HL-60/S4 (cell line): ENCODE data around the gene PBX3.

Source experiments
- in situ Hi-C: fragments of 300-500 bp; cut with MboI; formaldehyde crosslinking; loops from 2 replicates; pipeline ENCODE4 v1.14.3; 2022; ENCODE audit warnings: low sequenced_read_pairs

Gene PBX3

DNA sequence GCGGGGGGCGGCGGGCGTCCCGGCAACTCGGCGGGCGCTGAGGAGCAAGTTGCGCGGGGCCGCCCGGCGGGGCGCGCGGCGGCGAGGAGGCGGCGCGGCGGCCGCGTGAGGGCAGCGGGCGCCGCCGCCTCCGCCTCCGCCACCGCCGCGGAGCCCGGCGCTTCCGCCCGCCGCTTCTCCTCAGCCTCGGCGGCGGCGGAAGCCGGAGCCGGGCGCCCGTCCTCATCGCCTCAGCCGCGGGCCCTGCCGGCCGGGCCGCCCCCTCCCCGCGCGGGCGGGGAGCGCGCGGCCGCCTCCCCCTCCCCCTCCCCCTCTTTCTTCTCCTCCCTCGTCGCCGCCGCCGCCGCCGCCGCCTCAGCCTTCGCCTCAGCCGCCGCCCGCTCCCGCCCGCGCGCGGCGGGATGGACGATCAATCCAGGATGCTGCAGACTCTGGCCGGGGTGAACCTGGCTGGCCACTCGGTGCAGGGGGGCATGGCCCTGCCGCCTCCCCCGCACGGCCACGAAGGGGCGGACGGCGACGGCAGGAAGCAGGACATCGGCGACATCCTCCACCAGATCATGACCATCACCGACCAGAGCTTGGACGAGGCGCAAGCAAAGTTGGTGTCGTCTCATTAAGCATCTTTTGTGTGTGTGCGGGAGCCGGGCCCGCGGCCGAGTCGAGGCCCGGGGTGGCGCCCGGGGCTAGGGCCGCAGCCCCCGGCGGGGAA is at the start of gene PBX3:
PBX3 (plus strand) TSS at position 321 of the 712 bp plus-strand sequence.
- in situ Hi-C loops, result no loop called here

DNA sequence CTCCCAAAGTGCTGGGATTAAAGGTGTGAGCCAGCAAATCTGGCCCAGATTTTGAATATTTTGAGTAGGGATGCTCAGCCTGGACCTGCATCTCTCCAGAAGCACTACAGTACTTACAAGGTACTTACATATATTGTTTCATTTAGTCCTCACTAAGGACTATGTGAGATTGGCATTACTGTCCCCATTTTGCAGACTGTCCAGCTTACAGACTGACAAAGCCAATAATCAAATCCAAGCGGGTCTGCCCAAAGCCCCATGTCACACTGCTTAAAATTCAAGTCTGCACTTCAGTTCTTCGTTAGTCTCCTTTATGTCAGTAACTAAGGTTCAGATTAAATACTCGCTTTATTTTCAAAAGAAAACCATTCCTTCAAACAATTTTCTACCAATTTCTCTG is 47.3 kb upstream of the PBX3 start:
- in situ Hi-C loops, result no loop called here

DNA sequence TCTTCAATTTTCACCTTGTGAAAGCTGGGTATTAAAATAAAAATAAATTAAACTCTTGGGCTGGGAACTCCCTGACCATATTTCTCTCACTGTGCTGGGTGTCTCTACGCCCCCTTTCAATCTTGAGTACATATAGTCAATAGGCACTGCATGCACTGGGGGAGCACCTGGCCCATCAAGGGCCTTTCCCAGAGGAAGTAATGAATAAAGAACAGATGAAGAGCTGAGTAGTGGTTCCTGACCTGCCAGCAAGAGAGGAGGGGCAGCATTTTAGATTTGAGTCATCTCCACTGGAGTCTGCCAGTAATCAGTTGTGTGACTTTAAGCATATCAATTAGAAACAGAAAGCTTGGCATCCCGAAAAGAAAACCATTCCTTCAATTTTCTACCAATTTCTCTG is 46.4 kb upstream of the PBX3 start:
- in situ Hi-C loops, result no loop called here

DNA sequence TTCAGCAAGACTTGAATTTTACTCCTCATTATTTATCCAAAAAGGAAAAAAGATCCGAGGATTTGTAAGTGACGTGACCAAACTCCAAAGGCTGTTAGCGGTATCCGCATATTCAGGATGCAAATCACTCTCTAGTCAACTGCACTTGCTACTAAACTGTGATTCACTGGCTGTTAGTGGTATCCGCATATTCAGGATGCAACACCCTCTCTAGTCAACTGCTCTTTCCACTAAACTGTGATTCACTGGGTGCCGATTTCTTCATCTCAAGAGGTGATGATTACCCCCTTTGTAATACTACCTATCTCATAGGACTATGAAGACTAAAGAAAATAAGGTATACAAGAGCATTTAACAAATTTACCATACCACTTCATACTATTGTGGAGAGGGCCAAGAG is 45.8 kb upstream of the PBX3 start:
- in situ Hi-C loops, result no loop called here

DNA sequence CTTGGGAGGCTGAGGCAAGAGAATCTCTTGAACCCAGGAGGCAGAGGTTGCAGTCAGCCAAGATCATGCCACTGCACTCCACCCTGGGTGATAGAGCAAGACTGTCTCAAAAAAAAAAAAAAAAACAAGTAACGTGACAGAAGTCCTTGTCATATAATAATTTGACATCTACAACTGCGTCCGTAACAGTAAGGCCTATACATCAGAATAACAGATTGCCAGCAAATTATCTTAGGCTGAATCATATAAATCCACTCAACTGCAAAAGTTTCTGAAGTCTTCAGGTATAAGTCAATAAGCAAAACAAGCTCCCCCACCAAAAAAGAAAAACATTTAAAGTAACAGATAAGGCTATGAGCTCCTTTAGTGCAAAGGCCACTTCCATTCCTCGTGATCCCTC is 43.5 kb upstream of the PBX3 start:
- in situ Hi-C loops, result no loop called here

DNA sequence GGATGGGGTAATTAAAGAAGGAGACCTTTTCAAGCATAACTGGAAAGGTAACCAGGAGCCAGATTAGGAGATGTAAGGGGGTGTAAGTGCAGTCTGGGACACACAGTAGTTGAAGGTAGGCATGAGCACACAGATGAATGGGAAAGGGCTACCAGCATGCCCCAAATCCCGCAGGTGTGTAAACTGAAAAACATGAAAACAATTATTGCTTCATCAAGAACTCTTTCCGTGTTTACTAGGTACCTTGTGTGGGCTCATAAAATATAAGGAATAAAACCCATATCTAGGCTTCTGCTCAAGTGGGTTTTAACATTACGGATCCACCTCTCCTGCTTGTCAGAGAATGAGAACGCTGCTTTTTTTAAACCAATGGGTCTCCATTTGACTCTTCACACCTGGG is 41.3 kb upstream of the PBX3 start:
- in situ Hi-C loops, result no loop called here

DNA sequence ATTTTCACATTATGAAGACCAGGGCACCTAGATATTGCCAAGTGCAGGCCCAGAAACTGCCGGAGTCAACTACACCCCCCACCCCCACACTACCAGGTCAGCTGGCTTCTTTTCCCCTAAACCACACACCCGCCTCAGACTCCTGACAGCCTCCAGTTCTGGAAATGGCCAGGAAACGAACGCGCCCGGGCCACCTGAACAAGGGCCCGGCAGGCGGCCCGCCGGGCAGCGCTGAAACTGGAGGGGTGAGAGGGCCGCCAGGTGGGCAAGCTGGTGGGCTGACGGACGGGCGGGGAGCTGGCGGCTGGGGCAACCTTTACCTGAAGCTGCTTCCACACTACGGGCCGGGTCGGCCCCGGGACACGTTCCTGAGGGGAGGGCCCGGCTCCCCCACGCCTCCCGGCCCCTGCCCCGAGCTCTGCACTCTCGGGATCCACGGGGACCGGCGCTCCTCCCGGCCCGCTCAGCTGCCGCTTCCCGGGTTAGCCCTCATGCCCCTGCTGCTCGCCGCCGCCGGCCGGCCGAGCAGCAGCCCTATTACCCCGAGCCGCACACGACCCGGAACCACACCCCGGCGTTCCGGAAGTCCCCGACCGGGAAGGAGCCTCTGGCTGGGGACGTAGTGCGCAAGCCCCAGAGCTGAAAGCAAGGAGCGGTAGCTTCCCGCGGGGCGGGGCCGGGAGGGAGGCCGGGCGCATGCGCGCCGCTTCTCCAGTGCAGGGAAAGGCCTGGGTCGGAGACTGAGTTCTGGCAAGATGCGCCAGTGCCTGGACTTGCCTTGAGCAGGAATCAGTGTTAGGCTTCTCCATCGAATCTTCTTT is 40.3 kb upstream of the PBX3 start, which contains the start of gene MAPKAP1:
MAPKAP1 (minus strand) TSS at position 558 of the 821 bp plus-strand sequence. CDS start 34,634 bp downstream, outside the sequence.
- in situ Hi-C loops, result no loop called here

DNA sequence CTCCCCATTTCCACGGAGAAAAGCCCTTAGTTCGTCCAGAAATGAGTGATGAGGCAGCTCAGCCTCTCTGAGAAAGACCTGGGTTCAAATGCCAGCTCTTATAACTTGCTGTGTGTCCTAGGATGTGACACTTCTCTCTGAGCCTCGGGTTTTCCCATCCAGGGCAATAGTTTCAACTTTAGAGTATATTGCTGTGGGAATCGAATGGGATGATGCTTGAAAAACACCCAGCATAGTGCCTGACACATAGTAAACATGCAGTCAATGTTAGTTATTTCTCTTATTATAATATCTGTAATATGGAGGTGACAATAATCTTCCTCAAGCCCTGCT is 39.7 kb upstream of the PBX3 start:
- in situ Hi-C loops, result no loop called here

DNA sequence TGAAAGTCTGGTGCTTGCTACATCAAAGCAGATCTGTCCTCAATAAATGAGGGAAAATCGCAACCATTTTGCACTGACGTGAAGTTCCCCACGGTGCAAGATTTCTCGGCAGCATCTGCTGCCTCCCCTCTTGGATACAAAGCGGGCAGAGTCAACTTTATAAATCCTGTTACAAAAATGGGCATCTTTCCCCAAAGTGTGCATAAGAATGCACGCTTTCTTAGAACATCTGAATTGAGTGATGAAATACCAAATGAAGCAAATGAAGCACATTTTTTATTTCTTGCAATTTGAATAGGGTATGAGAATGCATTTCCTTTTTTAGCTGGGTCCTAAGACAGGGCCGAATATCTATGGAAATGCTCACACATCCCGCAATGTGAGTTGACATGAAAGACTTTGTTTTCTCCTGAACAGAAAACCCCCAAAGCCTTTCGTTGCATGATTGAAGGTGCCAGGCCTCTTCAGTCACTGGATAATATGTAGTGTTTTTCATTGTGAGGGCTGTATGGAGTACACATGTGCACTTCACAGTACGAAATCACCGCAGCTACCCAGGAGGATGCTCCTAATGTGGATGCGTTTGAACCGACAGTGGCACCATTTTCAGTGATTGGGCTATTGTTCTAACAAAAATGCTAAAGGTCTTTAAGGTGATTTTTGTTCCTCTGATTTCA is 20.6 kb upstream of the PBX3 start:
- in situ Hi-C loops, result no loop called here

DNA sequence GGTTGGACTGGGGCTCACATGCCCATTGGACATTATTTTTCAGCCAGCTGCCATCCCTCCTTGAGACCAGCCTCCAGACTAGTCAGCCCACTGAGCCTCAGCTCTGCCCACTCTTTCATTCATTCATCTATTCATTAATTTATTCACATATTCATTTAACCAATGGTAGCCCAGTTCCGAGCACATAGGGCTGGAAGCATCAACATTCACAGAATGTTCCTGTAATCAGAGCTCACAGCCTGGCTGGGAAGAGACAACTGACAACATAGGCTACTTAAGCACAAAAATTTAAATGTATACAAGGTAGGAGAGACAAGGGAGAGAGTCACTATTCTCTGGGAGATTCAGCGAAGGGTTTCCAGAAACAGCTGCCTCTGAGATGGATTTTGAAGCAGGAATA is 17.0 kb upstream of the PBX3 start:
- in situ Hi-C loops, result no loop called here

DNA sequence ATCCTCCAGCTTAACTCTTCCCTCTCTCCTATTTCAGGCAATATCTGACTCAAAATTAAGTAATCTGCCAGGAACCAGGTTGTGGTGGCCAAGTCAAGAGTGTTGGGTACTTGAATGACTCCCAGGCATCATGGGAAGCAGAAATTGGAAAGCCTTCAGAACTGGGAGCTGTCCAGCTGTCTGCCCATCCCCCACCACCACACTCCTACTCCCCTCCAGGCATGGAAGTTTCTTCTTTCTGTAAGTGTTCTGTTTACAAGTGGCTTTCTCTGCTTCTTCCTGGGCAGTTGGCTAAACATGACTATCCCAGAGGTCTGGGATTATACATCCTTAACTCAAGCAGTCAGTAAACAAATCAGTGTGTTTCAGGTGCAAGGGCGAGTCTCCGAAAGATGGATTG is 14.6 kb upstream of the PBX3 start:
- in situ Hi-C loops, result no loop called here

DNA sequence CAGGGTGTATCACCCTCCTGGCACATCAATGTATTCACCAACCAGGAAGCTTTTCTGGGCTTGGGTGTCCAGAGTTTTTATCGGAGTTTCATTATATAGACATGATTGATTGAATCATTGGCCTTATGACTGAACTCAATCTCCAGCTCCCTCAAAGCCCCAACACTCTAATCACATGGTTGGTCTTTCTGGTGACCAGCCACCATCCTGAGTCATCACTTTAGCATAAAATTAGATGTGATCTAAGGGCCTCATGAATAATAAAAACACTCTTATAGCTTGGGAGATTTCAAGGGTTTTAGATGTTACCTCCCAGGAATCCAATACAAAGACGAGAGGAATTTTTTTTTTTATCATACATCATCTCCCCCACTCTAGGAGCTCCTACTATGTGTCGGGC is 7.7 kb upstream of the PBX3 start:
- in situ Hi-C loops, result no loop called here

DNA sequence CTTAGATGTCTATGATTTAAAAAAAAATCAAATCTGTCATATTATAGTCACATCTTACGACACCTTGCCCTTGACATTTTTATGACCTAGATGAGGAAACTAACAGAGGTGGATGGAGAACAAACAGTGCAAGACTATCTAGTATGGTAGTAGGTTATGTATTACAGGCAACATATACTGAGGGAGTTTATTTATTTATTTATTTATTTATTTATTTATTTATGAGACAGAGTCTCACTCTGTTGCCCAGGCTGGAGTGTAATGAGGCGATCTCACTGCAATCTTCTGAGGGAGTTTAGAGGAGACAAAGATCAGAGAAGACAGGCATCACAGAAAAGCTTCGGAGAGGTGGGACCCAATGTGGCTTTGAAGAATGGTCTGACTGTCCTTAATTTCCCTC is 4.5 kb upstream of the PBX3 start:
- in situ Hi-C loops, result no loop called here

DNA sequence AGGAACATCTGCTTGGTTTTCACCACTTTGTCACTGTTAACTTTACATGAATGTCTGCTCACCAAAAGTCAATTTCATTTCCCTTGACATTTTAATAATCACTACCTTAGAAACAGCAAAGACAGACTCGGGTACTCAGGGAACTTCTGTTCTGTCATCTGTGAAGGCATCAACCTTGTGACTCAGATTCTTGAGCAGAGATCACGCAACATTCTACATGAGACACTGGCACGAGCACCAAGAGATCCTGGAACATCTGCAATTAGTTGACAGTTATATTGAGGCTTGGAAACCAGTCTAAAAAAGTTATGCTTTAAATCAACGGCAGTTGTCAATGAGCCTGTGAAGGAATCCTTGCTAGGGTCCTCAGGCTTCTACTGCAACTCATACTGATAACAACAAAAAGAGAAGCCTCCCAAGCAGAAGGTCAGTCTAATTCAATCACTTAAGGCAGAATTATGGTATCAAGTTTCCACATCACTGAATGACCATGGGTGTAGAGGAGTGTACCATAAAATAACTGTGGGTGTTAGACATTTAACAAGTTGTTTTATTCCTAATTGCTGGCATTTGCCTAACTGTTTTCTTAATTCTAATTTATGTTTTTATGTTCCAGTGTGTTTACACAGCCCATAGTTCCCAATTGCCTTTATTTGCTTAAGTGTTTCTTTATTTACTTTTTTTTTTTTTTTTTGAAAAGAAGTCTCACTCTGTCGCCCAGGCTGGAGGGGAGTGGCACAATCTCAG is 3.3 kb upstream of the PBX3 start:
- in situ Hi-C loops, result no loop called here

DNA sequence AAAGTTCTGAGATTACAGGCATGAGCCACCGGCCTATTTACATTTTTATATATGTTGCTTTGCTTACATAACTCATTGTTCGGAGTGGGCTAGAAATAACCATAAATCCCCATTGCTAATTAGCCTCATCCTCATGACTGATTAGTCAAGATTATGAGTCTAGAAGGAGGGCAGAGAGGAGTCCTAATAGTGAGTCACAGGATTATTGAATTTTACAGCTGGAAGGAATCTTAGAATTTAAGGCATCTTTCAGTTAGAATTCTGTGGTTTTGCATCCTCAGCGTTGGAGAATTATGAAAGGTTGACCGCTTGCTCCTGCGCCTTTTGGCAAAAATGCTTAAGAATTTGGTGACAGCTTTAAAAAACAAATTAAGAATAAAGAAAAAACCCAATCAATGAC is 2.6 kb upstream of the PBX3 start:
- in situ Hi-C loops, result no loop called here

DNA sequence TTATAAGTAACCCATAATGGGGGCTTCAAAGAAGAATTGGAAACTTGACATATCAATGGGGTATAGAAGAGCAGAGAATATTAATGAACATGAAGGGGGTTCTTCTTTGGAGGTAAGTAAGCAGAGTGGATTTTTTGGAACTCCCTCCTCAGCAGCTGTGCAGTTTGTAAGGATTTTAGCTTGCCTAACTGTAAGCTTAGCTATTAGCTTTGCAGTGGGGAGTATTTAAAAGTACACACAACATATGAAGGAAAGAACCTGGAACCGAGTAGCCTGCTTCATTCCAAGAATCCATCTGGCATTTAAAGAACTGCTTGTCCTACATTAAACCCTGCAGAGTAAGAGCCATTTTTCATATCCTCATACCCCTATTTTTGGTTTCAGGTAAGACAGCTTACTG is 2.2 kb upstream of the PBX3 start:
- in situ Hi-C loops, result no loop called here

DNA sequence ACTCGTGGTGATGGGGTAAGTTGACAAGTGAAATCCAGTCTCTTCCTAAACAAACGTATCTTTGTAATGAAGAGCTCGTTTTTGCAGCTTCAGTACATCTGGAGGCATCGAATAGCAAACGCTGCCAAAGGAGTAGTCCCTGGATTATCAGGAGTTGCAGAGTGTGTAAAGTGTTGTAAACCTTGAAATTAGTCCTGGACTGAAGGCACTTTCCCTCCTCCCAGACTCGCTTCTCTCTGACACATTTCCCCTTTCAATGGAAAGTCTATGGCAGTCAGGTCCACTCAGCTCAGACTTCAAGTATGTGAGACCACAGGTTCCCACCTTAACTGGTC is 1.5 kb upstream of the PBX3 start:
- in situ Hi-C loops, result no loop called here

DNA sequence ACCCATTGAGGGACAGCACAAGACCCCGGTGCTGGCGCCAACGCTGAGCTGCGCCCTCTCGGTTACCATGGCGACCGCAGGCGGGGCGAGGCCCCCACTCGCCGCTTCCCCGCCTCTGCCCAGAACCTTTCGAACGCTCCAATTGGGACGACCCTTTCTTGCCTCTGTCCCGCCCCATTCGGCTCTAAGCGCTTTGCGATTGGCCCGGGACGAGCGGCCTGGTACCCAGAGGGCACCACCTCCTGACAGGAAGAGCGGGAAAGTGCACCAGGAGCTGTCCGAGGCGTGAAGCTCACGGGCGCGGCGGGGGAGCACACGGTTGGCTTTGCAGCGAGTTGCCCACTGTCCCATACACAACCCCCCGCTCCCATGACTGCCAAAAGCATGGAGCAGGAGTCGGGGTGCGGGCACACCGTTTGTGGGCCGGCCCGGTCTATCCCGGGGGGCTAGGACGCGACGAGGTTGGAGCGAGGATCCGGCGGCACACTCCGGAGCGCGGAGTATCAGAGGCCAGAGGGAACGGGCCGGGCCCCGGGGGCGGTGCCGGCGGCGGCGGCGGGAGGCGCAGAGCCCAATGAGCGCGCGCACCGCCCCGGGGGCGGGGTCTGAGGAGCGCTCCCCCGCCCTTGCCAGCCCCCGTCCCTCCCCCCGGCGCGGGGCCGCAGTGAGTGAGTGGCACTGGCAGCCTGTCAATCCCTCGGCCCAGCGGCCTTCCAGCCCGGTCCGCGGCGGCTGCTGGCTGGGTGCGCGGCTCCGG is 978 bp upstream of the PBX3 start:
- in situ Hi-C loops, result no loop called here

DNA sequence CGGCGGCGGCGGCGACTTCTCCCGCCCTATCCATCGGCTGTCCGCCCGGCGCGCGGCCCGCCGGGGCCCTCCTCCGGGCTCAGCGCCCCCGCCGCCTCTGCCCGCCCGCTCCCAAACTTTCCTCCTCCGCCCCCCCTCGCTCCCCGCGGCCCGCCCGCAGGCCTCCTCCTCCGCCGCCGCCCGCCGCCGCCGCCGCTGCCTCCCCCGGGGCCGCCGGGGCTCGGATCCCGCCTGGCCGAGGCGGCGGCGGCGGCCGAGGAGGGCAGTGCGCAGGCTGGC is 460 bp upstream of the PBX3 start:
- in situ Hi-C loops, result no loop called here

DNA sequence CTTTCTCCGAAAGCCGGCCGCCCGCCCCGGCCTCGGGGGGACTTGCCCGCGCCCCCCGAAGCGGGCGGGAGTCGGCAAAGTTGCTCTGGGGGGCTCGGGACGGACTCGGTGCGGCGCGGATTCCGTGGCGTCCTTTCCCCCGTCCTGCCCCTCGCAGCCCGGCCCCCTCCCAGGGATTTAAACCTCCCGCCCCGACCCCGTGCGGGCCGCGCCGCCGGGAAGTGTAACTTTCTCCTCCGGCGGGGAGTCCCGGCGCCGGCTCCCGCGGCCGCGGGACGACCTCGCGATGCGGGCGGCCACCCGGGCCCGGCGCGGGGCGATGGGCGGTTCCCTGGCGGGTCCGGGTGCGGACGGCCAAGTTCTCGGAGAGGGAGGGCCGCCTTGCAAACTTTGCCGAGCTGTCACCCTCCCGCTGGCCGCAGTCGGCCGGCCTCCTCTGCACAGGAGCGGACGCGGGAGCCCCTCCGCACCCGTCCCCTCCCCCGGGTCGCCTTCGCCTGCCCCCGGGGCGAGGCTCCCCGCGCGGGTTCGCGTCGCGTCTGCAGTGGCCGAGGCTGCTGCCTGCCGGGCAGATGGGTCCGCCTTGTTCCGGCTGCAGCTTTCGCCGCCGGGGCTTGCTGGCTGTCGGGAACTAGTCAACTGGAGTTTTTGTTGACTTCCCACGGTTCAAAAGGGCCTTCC is 732 bp downstream of the PBX3 start:
- in situ Hi-C loops, result no loop called here
